Measurements from ENCODE around the gene ASS1.
"Not testable (repeated sequence)": the region's sequence is repeated elsewhere in the genome, so short reads cannot be mapped to it uniquely, and the experiment has no call there.

Gene ASS1

DNA sequence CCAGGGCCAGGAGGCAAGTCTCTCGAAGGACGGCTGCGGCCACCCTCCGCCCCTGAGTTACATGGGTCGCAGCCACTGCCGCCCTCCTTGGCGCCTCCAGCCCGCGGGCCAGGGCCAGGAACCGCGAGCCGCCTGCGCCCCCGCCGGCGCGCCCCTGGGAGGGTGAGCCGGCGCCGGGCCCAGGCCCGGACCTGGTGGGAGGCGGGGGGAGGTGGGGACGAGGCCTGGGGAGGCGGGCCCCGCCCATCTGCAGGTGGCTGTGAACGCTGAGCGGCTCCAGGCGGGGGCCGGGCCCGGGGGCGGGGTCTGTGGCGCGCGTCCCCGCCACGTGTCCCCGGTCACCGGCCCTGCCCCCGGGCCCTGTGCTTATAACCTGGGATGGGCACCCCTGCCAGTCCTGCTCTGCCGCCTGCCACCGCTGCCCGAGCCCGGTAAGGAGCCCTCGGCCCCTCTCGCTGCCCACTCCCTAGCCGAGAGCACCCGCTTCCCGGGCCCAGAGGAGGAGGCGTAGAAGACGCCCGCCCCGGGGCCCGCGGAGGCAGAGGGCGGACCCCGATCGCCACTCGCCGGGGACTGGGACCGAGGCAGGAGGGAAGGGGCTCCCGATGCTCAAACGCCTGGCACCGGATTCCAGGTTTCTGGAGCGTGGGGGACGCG is at the start of gene ASS1:
ASS1 (plus strand) TSS at position 397 of the 657 bp plus-strand sequence. CDS start 7,268 bp downstream, outside the sequence.
- peak in 25 of 51 donors; percentile 10 to 56 (median 29) for DNase-seq

DNA sequence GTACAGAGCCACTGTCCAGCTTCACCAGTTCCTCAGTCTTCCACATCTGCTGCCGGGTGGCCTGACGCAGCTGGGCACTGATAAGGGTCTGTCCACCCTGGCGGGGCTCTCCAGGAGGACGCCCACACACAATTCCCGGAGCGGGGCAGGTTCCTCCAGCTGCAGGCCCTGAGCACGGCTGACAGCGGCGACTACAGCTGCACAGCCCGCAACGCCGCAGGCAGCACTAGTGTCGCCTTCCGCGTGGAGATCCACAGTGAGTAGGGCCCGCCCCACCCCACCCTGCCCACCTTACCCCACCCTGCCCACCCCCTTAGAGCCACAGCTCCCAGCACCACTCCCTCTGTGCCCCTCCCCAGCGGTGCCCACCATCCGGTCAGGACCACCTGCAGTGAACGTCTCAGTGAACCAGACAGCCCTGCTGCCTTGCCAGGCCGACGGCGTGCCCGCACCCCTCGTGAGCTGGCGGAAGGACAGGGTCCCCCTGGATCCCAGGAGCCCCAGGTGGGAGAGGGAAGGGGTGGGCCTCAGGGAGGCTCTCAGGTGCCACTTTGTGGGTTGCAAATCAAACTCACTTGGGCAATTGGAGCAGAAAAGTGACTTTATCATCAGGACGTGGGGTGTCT is 48.8 kb upstream of the ASS1 start:
- no peak for DNase-seq

GRCh38 chr9:130396581-130396980 is 48.2 kb upstream of the ASS1 start:
- no peak for DNase-seq

GRCh38 chr9:130398487-130399240 is 46.1 kb upstream of the ASS1 start:
- no peak for DNase-seq

DNA sequence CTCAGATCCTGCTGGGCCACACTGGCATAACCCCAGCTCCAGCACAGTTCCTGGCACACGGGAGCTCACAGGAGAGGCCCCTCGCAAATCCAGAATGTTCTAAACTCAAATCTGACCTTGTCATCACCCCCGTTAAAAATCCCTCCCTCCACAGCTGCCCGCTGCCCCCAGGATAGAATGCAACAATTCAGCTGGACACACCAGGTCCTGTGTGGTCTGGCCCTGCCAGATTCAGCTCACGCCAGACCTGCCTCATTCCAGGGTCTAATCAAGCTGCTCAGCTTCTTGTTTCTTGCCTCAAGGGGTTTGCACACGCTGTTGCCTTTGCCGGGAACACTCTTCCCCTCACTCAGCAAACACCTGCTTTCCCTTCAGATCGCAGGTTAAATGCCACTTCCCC is 45.0 kb upstream of the ASS1 start:
- no peak for DNase-seq

DNA sequence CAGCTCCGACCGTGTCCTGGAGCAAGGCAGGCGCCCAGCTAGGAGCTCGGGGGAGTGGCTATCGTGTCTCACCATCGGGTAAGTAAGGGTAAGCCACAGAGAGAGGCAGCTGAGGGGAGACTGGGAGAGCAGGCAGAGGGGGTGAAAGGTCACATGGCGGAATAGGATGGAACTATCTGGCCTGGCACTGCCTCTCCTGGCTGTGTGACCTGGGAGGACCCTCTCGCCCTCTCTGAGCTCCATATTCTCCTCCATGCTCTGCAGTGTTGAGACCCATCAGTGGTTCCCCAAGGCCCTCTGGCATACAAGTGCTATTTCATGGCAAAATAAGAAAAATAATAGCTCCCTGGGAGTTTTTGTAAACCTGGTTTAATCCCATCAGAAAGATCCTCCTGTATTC is 43.9 kb upstream of the ASS1 start:
- no peak for DNase-seq

GRCh38 chr9:130401742-130402141 is 43.0 kb upstream of the ASS1 start:
- not testable (repeated sequence) for DNase-seq

DNA sequence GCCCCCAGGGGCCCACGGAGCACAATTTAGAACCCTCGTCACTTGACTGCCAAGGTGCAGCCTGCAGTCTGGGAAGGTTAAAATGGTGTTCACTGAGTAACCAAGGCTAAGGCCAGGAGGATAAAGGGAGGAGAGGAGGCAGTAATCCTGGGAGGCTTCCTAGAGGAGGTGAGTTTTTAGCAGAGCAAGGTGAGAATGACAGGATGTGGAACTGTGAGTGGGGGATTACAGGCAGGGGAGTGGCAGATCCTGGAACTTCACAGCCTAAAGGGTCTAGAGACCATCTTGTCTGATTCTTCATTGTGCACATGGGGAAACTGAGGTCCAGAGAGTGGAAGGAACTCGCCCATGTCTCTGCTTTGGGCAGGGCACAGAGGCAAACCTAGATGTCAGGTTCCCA is 42.5 kb upstream of the ASS1 start:
- DNase-seq = no peak

DNA sequence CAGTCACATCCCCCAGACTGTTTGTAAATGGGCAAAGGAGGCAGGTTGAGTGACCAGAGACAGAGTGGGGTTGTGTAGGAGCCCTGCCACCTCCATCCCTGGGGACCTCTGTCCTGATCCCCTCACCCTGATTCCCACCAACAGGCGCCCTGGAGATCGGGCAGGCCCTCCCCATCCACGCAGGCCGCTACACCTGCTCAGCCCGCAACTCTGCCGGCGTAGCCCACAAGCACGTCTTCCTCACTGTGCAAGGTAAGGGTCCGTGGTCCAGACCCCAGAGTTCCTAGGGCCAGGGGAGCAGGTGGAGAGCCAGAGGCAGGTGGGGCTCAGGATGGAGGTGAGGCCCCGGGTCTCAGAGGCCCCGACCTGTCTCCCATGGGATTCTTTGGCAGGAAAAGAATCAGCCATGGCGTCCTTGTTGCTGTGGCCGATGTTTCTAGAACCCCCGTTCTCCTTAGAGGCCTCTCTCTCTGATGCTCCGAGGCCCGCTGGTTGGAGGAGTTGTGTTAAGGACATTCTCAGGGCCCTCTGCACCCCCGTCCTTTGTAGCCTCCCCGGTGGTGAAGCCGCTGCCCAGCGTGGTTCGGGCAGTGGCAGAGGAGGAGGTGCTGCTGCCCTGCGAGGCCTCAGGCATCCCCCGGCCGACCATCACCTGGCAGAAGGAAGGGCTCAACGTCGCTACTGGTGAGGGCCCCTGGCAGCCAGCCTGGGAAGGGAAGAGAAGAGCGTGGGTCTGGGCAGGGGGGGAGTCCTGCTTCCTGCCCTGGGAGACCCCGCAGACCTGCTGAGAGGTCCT is 41.9 kb upstream of the ASS1 start:
- no peak for DNase-seq

- DNase-seq = no peak
These were observed 39.0 kb upstream of the ASS1 start for GRCh38 chr9:130405657-130406257.

GRCh38 chr9:130406278-130406895 is 38.4 kb upstream of the ASS1 start:
- no peak for DNase-seq

DNA sequence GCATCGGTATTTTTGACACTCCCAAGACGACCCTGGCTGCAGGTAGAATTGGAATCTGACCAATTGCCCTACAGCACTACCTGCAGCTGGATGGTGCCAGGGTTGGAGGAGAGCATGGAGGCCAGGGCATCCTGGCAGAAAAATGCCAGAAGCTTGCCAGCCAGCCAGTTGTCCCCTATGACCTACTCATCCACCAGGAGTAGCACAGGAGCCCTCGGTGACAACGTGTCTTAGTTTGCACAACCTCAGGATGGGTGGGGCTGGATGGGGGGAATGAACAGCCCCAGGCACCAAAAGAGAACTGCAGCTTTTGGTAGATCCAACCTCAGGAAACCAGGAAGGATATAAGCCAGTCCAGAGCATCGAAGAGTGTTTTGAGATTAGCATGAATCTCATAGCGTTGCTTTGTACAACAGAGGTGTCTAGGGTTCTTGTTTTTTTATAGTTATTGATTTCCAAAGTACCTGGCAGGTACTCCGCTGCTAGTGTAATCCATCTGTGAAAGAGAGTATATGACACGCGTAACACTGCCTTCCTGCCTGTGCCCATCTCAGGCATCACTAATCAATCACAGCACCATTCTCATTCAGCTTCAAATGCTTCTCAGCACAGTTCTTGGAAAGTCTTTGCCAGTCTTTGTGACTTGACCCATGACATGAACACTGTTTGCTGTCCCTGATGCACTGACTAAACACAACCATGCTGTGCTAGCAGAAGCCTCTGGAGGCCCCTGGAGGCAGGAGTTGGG is 36.7 kb upstream of the ASS1 start:
- DNase-seq = no peak

DNA sequence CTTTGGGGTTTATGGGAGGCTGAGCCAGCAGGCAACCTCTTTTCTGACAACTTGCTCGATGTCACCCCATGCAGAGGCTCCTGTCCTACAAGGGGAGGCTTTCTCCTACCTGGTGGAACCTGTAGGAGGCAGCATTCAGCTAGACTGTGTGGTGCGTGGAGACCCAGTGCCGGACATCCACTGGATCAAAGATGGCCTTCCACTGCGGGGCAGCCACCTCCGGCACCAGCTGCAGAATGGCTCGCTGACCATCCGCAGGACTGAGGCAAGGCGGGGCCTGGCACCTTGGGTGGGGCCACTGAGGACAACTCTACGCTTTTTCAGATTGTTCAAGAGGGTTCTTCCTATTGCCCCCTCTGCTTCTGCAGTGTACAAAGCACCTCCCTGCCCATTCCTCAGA is 36.1 kb upstream of the ASS1 start:
- DNase-seq = no peak

DNA sequence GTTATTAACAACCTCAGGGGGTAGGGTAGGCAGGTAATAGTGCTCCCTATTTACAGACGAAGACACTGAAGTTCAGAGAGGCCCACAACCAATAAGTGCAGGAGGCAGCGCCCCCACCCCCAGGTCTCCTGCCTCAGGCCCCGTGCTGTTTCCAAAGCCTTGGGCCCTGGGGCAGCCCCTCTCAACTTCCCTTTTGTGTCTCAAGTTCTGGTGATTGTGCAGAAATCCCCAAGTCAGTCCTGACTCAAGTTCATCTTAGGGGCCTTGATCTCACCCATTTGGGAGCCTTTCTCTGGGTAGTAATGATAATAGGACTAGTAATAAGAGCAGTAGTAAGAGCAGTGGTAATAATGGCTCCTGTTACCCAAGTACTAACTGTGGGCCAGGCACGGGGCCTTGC is 35.5 kb upstream of the ASS1 start:
- no peak for DNase-seq

DNA sequence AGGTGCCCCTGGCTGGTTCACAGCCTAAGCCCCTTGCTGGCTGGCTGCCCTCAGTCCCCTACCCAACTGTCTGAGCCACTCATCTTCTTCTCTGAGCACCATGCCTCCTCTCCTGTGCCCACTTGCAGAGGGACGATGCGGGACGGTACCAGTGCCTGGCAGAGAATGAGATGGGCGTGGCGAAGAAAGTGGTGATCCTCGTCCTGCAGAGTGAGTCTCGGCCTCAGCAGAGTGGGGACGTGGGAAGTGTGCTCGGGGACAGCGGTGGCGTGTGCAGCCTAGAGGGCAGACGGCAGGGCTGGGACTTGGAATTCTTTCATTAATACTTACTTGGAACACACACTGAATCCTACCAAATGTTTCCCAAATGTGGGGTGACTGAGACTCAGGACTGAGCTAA is 34.3 kb upstream of the ASS1 start:
- no peak for DNase-seq

GRCh38 chr9:130411566-130411915 is 33.2 kb upstream of the ASS1 start:
- DNase-seq = no peak

- DNase-seq = no peak
These were observed 30.6 kb upstream of the ASS1 start for GRCh38 chr9:130414081-130414731.

DNA sequence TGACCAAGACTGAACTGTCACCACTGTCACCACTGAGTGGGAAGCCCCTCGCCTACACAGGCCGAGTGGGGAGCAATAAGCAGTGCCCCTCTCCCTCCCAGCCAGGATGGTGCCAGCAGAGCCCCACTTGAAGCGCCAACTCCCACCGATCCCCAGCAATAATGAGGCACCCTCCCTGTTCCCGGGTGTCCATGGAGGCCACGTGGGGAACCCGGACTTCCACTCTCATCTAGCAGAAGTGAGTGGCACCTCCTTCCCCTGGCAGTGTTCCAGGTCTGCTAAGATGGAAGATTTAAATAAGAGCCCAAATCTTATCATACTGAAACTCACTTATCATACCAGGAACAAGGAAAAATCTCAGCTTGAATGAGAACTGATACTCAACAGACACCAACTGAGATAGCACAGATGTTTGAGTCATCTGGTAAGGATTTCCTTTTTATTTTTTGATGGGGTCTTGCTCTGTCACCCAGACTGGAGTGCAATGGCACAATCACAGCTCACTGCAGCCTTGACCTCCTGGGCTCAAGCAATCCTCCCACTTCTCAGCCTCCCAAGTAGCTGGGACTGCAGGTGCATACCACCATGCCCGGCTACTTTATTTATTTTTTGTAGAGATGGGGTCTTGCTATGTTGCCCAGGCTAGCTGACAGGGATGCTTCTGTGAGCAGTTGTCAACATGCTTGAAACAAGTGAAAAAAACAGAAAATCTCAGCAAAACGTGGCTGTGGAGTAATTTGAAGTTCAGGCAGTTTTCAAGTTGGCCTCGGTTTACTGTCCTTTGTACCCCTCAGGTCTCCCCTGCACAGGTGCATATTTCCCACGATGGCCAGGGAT is 29.6 kb upstream of the ASS1 start:
- DNase-seq = no peak

GRCh38 chr9:130417602-130418001 is 27.2 kb upstream of the ASS1 start:
- no peak for DNase-seq

All from hypothalamus (tissue), 51 donors.